ENCODE results near the gene NCK2. TPM values are rescaled to one million over a fixed set of nuclear protein-coding genes. Genes with fewer than 3 reads are reported as not detected.

The NCK2 gene
- polyA plus RNA-seq, 3 donors: 2.5 to 18.2 (median 7.6) TPM

DNA sequence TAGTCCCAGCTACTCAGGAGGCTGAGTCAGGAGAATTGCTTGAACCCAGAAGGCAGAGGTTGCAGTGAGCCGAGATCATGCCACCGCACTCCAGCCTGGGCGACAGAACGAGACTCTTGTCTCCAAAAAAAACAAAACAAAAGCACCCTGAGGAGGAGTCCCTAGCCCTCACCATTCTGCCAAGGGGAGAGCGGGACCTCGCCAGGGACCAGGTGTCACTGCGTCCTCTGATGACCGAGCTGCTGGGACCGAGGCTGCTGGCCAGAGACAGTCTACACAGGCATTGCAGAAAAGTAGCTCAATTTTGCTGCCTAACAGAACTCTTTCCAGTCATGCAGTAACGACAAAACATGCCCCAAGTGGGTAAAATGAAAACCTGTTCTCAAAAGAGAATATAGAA is 18.4 kb downstream of the NCK2 start:
- Mint-ChIP-seq H3K4me1 (peaks cover 28% of the 10 kb centered on the region), H3K9me3 (peaks cover 0 to 2% (median 0%) of the 10 kb centered on the region in 7 donors), H3K36me3 (peaks cover 22 to 23% of the 10 kb centered on the region in 2 donors), H3K27me3 (ENCODE audit: low read depth in 3 of 3) (no peaks in the 10 kb centered on the region), H3K4me3 (no peak overlapping the region), H3K27ac (peak overlapping the region in 2 of 7 donors; percentile 19 to 37)
- intact Hi-C loops (cut with micrococcal nuclease): no loop called here
- H3K4me2 ChIP-seq (replicated peaks; ENCODE audit: extremely low read depth, low read length, poor library complexity, severe bottlenecking): no peak overlapping the region
- no peak for DNase-seq
- no peaks in the 10 kb centered on the region for H3K27me3 ChIP-seq (ENCODE audit: control insufficient read depth in 2 of 2, insufficient read depth in 2 of 2, low read length in 2 of 2)
- H3K79me2 ChIP-seq (ENCODE audit: insufficient read depth, low read length): peaks cover 88% of the 10 kb centered on the region
- H3K36me3 ChIP-seq (replicated peaks in 1 of 2; ENCODE audit: control insufficient read depth in 1 of 2, insufficient read depth in 2 of 2, low read length in 2 of 2): peaks cover 0 to 8% of the 10 kb centered on the region in 2 donors
- no peak overlapping the region for H3K9ac ChIP-seq (ENCODE audit: insufficient read depth, low read length, poor library complexity, severe bottlenecking)
- peaks cover 8 to 13% of the 10 kb centered on the region in 2 donors for H3K4me1 ChIP-seq (ENCODE audit: control insufficient read depth in 1 of 2, insufficient read depth in 2 of 2, low read length in 2 of 2)
- TF ChIP-seq CTCF (IDR thresholded peaks at IDR 0.05): no peak
- H3K27ac ChIP-seq (ENCODE audit: low read depth in 1 of 2, low read length in 2 of 2): no peak overlapping the region
- WGBS (ENCODE audit: insufficient coverage): 95% methylated on average over 4 of the region's 10 CpGs
- no peak overlapping the region for H3K4me3 ChIP-seq (replicated peaks in 1 of 3; ENCODE audit: low read depth in 2 of 3, low read length in 3 of 3)
- no peak overlapping the region for H2AFZ ChIP-seq (ENCODE audit: insufficient read depth, low read depth, low read length, poor library complexity, severe bottlenecking)
- H4K20me1 ChIP-seq (ENCODE audit: insufficient read depth, low read length): peaks cover 51% of the 10 kb centered on the region
- H3K9me3 ChIP-seq (replicated peaks in 1 of 2; ENCODE audit: control insufficient read depth in 1 of 2, insufficient read depth in 1 of 2, low read length in 2 of 2): no peaks in the 10 kb centered on the region

- no peak for TF ChIP-seq CTCF (IDR thresholded peaks at IDR 0.05)
- H3K79me2 ChIP-seq (ENCODE audit: insufficient read depth, low read length): peaks cover 88% of the 10 kb centered on the region
- no peak overlapping the region for H3K4me2 ChIP-seq (replicated peaks; ENCODE audit: extremely low read depth, low read length, poor library complexity, severe bottlenecking)
- intact Hi-C loops (cut with micrococcal nuclease): no loop called here
- no peak overlapping the region for H3K27ac ChIP-seq (ENCODE audit: low read depth in 1 of 2, low read length in 2 of 2)
- no peaks in the 10 kb centered on the region for H3K27me3 ChIP-seq (ENCODE audit: control insufficient read depth in 2 of 2, insufficient read depth in 2 of 2, low read length in 2 of 2)
- no peak overlapping the region for H3K9ac ChIP-seq (ENCODE audit: insufficient read depth, low read length, poor library complexity, severe bottlenecking)
- Mint-ChIP-seq H3K27ac (no peak overlapping the region), H3K4me1 (peaks cover 28% of the 10 kb centered on the region), H3K27me3 (ENCODE audit: low read depth in 3 of 3) (no peaks in the 10 kb centered on the region), H3K9me3 (peaks cover 0 to 3% (median 0%) of the 10 kb centered on the region in 7 donors), H3K4me3 (no peak overlapping the region), H3K36me3 (peaks cover 22 to 25% of the 10 kb centered on the region in 2 donors)
- H3K36me3 ChIP-seq (replicated peaks in 1 of 2; ENCODE audit: control insufficient read depth in 1 of 2, insufficient read depth in 2 of 2, low read length in 2 of 2): peaks cover 0 to 12% of the 10 kb centered on the region in 2 donors
- no peaks in the 10 kb centered on the region for H3K9me3 ChIP-seq (replicated peaks in 1 of 2; ENCODE audit: control insufficient read depth in 1 of 2, insufficient read depth in 1 of 2, low read length in 2 of 2)
- H2AFZ ChIP-seq (ENCODE audit: insufficient read depth, low read depth, low read length, poor library complexity, severe bottlenecking): no peak overlapping the region
- no peak overlapping the region for H3K4me3 ChIP-seq (replicated peaks in 1 of 3; ENCODE audit: low read depth in 2 of 3, low read length in 3 of 3)
- WGBS (ENCODE audit: insufficient coverage): 99% methylated on average over 8 of the region's 9 CpGs
- H3K4me1 ChIP-seq (ENCODE audit: control insufficient read depth in 1 of 2, insufficient read depth in 2 of 2, low read length in 2 of 2): peaks cover 8 to 13% of the 10 kb centered on the region in 2 donors
- peaks cover 57% of the 10 kb centered on the region for H4K20me1 ChIP-seq (ENCODE audit: insufficient read depth, low read length)
- DNase-seq: no peak
Observed at GRCh38 chr2:105764059-105764458, 19.3 kb downstream of the NCK2 start.

All from CD14-positive monocyte (primary cell).